GM12878 (cell line): ENCODE data around the gene SCN10A. TPM values are rescaled to one million over a fixed set of nuclear protein-coding genes. Genes with fewer than 3 reads are reported as not detected.
A peak's percentile ranks its signal among the peaks of the same experiment; 100 is the strongest.

Source experiments
- ATAC-seq: fragments of 200-7000 bp; cut with Tn5 transposase; 3 replicates; pipeline ENCODE4 v1.9.1; 2020; ENCODE audit warnings: mild to moderate bottlenecking, moderate library complexity
- BruUV-seq: library from RNA; stranded (reverse); fragments of 400-500 nt; replicated peaks from 2 replicates; lab custom pipeline; 2021; lab: Mats Ljungman, UMichigan
- CTCF ChIA-PET: fragments of 300-600 bp; sonication (Branson Sonifier 250); formaldehyde crosslinking; extraction: SDS; loops from one replicate; lab custom pipeline; 2021; ENCODE audit warnings: inconsistent platforms; lab: Yijun Ruan, JAX
- POLR2A ChIA-PET: fragments of 350-600 bp; formaldehyde crosslinking; extraction: SDS; loops from one replicate; lab custom pipeline; 2021; ENCODE audit warnings: inconsistent platforms; lab: Charles Lee
- RAD21 ChIA-PET: fragments of 300-600 bp; sonication (Branson Sonifier 250); formaldehyde crosslinking; loops from one replicate; lab custom pipeline; 2023; ENCODE audit warnings: antibody characterized with exemption; ENCODE audit not compliant: unreplicated experiment; lab: Charles Lee
- SMC1A ChIA-PET: fragments of 300-600 bp; sonication (Branson Sonifier 250); formaldehyde crosslinking; loops from one replicate; lab custom pipeline; 2023; ENCODE audit not compliant: unreplicated experiment, uncharacterized antibody; lab: Charles Lee
- DNase-seq: peaks from one replicate; pipeline ENCODE4 v3.0.0-alpha.2; 2011; ENCODE audit warnings: low read depth, low spot score
- FAIRE-seq: peaks from 3 replicates; lab custom pipeline; 2011; peaks lifted over from hg19 to GRCh38; lab: Jason Lieb, UNC
- H2AFZ ChIP-seq: 2 replicates; pipeline ENCODE4 v1.6.0; 2011; ENCODE audit warnings: low read depth, low read length, control low read depth; ENCODE audit not compliant: control insufficient read depth
- H3K27ac ChIP-seq: 2 replicates; pipeline ENCODE4 v1.5.1; 2011; ENCODE audit warnings: control low read depth; ENCODE audit not compliant: control insufficient read depth, insufficient read depth
- H3K27me3 ChIP-seq, 2 experiments: replicated peaks in 1 of 2; 2 replicates each; pipeline versions ENCODE4 v1.6.0 to v1.6.1; 2011; ENCODE audit warnings: low read length in 1 of 2; ENCODE audit not compliant: control insufficient read depth in 2 of 2, insufficient read depth in 2 of 2
- H3K36me3 ChIP-seq, 2 experiments: 2 replicates each; pipeline ENCODE4 v1.5.1; 2011; ENCODE audit warnings: low read length in 1 of 2; ENCODE audit not compliant: control insufficient read depth in 2 of 2, insufficient read depth in 2 of 2
- H3K4me1 ChIP-seq: 2 replicates; pipeline ENCODE4 v1.6.1; 2011; ENCODE audit warnings: mild to moderate bottlenecking, low read length, moderate library complexity, mixed read lengths; ENCODE audit not compliant: control insufficient read depth, insufficient read depth
- H3K4me2 ChIP-seq: 2 replicates; pipeline ENCODE4 v1.6.0; 2011; ENCODE audit warnings: control low read depth; ENCODE audit not compliant: control insufficient read depth, insufficient read depth
- H3K4me3 ChIP-seq: fragments of 200-600 bp; sonication (generic); 2 replicates; pipeline ENCODE4 v1.5.1; 2016
- H3K79me2 ChIP-seq: 2 replicates; pipeline ENCODE4 v1.6.0; 2011; ENCODE audit warnings: low read length; ENCODE audit not compliant: control insufficient read depth, insufficient read depth
- H3K9ac ChIP-seq: 2 replicates; pipeline ENCODE4 v1.8.0; 2011; ENCODE audit warnings: low read length, control low read depth, mixed read lengths; ENCODE audit not compliant: control insufficient read depth, insufficient read depth
- H3K9me3 ChIP-seq: replicated peaks from 3 replicates; pipeline ENCODE4 v1.5.1; 2011; ENCODE audit warnings: mild to moderate bottlenecking, low read length; ENCODE audit not compliant: control insufficient read depth, insufficient read depth
- H4K20me1 ChIP-seq: 2 replicates; pipeline ENCODE4 v1.6.0; 2011; ENCODE audit not compliant: control insufficient read depth, insufficient read depth
- EP300 ChIP-seq, 2 experiments: fragments of 150-350 bp in 1 of 2; IDR thresholded peaks; 2 replicates each; pipeline ENCODE4 v1.6.1; 2011 to 2012; ENCODE audit warnings: low read depth in 2 of 2, low read length in 2 of 2, borderline replicate concordance in 1 of 2, improper control_type of control experiment in 1 of 2, inconsistent platforms in 1 of 2; ENCODE audit not compliant: control insufficient read depth in 1 of 2
- HDGF ChIP-seq: fragments of 450-650 bp; IDR thresholded peaks from 2 replicates; pipeline ENCODE4 v1.6.1; 2016; ENCODE audit warnings: antibody characterized with exemption
- RAD21 ChIP-seq: IDR thresholded peaks from 2 replicates; pipeline ENCODE4 v1.6.1; 2011; ENCODE audit warnings: mild to moderate bottlenecking, low read depth, low read length, moderate library complexity; ENCODE audit not compliant: insufficient read depth
- SKIL ChIP-seq: fragments of 450-650 bp; IDR thresholded peaks from 2 replicates; pipeline ENCODE4 v1.6.1; 2017; ENCODE audit warnings: mild to moderate bottlenecking, low read depth, inconsistent platforms; ENCODE audit not compliant: poor library complexity, severe bottlenecking
- TAF1 ChIP-seq: IDR thresholded peaks from 2 replicates; pipeline ENCODE4 v1.6.1; 2011; ENCODE audit warnings: mild to moderate bottlenecking, low read depth, low read length, borderline replicate concordance
- YY1 ChIP-seq: IDR thresholded peaks from 2 replicates; pipeline ENCODE4 v1.6.1; 2011; ENCODE audit warnings: low read depth, mild to moderate bottlenecking, low read length
- WGBS: methylation state at CpG from one replicate; pipeline ENCODE4 v1.1.6; 2016; ENCODE audit warnings: low lambda C conversion rate; ENCODE audit not compliant: insufficient replicate concordance, insufficient coverage; ENCODE audit errors: missing lambda C conversion rate; 5-methylcytosine and 5-hydroxymethylcytosine counted together
- in situ Hi-C: fragments of 300-500 bp; cut with MboI; formaldehyde crosslinking; loops from 9 replicates; pipeline ENCODE4 v1.14.3; 2018; ENCODE audit warnings: mixed read lengths
- intact Hi-C: fragments of 100-400 bp; cut with micrococcal nuclease; formaldehyde crosslinking; loops from one replicate; pipeline ENCODE4 v1.14.2; 2022; ENCODE audit not compliant: unreplicated experiment
- polyA plus RNA-seq, 11 experiments: library from polyadenylated mRNA; depleted of rRNA in 4 of 11; unstranded in 6 of 11; stranded (reverse) in 5 of 11; fragments of >200 nt; fragmentation: Nextera tagmentation in 4 of 11; fragmentation: Illumina TruSeq in 1 of 11; extraction: Ambion mirVana in 4 of 11; extraction: Trizol in 1 of 11; gene quantifications; 1 replicate in 1 of 11; 2 replicates in 10 of 11; pipeline versions ENCODE4 v1.2.1 to v1.2.3, GENCODE V29; 2011 to 2016; ENCODE audit warnings: inconsistent platforms in 2 of 11, missing spikeins in 2 of 11, low read depth in 1 of 11
- total RNA-seq, 4 experiments: library from RNA; depleted of rRNA in 3 of 4; stranded (reverse); fragments of >200 nt in 3 of 4; fragmentation: Illumina TruSeq in 1 of 4; extraction: Trizol in 1 of 4; gene quantifications; 2 replicates each; pipeline versions ENCODE4 v1.2.1 to v1.2.3, GENCODE V29; 2013 to 2021

Gene SCN10A
- total and polyA plus RNA-seq, 10 of the 15 experiments (the other 5 are each of a cell fraction or from before 2014, with no cell fraction given) = not detected

- POLR2A ChIA-PET = no interaction called here
- H4K20me1 ChIP-seq = no peaks in the 10 kb centered on the region
- CTCF ChIA-PET = no interaction called here
- BruUV-seq = no TSS peak
- DNase-seq = no peak
- in situ Hi-C loops = no loop called here
- no peak overlapping the region for H3K4me3 ChIP-seq
- no peak overlapping the region for H3K9ac ChIP-seq
- WGBS = 3% methylated on average over 8 of the region's 8 CpGs
- no peaks in the 10 kb centered on the region for H3K9me3 ChIP-seq
- no peaks in the 10 kb centered on the region for H3K36me3 ChIP-seq
- H3K4me1 ChIP-seq = no peaks in the 10 kb centered on the region
- RAD21 ChIA-PET = no interaction called here
- H3K79me2 ChIP-seq = no peaks in the 10 kb centered on the region
- no peaks in the 10 kb centered on the region; a peak in 2 of 4 replicates for H3K27me3 ChIP-seq
- intact Hi-C loops = no loop called here
- no peak overlapping the region for H2AFZ ChIP-seq
- no peak for FAIRE-seq
- TF ChIP-seq TAF1 (no peak), SKIL (no peak), YY1 (no peak), HDGF (no peak), RAD21 (no peak), EP300 (IDR thresholded peaks at IDR 0.05; ENCODE audit: borderline replicate concordance in 1 of 2, control insufficient read depth in 1 of 2, low read depth in 2 of 2, low read length in 2 of 2) (no peak)
- H3K27ac ChIP-seq = no peak overlapping the region
- H3K4me2 ChIP-seq = no peak overlapping the region
- SMC1A ChIA-PET = no interaction called here
- peak; percentile 63 for ATAC-seq
Measured at GRCh38 chr3:38834110-38834509, 18.1 kb upstream of the SCN10A start.
